Gastrocnemius medialis (tissue), 4 donors: ENCODE measurements around the gene SOAT1.
A peak's percentile ranks its signal among the peaks of the same experiment; 100 is the strongest.

Experiments used
- POLR2A ChIP-seq, 2 donors: fragments of 450-650 bp; IDR thresholded peaks; one replicate each; pipeline ENCODE4 v1.6.1; 2017; ENCODE audit warnings: antibody characterized with exemption in 2 of 2, mild to moderate bottlenecking in 2 of 2, moderate library complexity in 2 of 2
- TF ChIP-seq, protein P1 (sequence below), 5 experiments: fragments of 450-650 bp in 3 of 5; fragments of 200-600 bp in 2 of 5; sonication (generic) in 2 of 5; IDR thresholded peaks in 4 of 5; conservative IDR thresholded peaks in 1 of 5; 1 replicate in 4 of 5; 2 replicates in 1 of 5; pipeline ENCODE4 v1.5.1; 2016 to 2019; ENCODE audit warnings: antibody characterized with exemption in 5 of 5, mild to moderate bottlenecking in 3 of 5, moderate library complexity in 3 of 5

DNA sequence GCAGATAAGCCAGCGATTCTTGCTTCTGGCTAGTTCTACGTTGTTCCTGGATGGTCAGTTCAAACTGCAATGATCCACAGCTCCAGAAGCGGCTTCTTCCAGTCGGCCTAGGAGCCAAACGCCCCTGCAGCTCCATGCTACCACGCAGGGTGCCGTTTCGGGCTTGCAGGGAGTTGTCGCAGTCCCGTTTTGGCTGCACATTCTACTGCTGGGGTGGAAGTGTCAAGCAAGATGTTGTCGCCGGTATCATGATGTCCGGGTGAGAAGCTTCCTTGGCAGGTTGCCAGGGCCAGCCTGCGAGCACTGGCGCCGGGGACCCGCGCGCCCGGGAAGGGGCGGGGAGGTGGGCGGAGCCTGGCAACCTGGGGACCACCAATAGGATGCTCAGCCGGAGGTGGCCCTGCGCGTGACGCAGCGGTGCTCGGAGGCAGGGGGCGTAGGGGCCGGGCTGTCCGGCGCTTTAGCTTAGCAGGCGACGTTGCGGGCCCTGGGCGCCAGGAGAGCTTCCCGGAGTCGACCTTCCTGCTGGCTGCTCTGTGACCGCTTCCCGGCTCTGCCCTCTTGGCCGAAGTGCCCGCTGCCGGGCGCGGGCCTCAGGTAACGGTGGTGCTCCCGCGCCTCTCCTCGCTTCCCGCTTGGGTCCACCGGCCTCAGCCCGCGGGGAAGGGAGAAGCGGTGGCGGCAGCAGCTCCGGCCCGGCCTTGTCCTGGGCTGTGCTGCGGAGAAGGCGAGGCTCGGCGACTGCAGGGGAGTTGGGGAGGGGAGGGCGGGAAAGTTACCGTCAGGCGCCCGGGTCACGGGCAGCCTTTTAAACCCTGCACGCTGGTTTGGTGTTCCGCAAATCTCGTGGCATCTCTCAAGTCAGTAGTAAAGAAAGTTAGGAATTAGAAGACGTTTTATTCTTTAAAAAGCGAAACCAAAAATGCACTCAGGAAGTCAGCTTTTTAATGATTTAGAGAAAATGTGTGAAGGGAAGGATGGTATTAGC lies at the start of gene SOAT1:
- TF ChIP-seq, protein P1, sequence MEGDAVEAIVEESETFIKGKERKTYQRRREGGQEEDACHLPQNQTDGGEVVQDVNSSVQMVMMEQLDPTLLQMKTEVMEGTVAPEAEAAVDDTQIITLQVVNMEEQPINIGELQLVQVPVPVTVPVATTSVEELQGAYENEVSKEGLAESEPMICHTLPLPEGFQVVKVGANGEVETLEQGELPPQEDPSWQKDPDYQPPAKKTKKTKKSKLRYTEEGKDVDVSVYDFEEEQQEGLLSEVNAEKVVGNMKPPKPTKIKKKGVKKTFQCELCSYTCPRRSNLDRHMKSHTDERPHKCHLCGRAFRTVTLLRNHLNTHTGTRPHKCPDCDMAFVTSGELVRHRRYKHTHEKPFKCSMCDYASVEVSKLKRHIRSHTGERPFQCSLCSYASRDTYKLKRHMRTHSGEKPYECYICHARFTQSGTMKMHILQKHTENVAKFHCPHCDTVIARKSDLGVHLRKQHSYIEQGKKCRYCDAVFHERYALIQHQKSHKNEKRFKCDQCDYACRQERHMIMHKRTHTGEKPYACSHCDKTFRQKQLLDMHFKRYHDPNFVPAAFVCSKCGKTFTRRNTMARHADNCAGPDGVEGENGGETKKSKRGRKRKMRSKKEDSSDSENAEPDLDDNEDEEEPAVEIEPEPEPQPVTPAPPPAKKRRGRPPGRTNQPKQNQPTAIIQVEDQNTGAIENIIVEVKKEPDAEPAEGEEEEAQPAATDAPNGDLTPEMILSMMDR (IDR thresholded peaks at IDR 0.05 in 4 of 5, conservative IDR thresholded peaks at IDR 0.05 in 1 of 5): peak in 3 of 5 experiments; percentile 9 to 13 (median 12)
- peak; percentile 75 to 90 for TF ChIP-seq POLR2A (IDR thresholded peaks at IDR 0.05)
